ENCODE results near the gene ZDHHC1. TPM values are rescaled to one million over a fixed set of nuclear protein-coding genes. Genes with fewer than 3 reads are reported as not detected.
"Not testable (repeated sequence)": the region's sequence is repeated elsewhere in the genome, so short reads cannot be mapped to it uniquely, and the experiment has no call there.

The ZDHHC1 gene
- total RNA-seq, 1 experiment from 2014 or later = 5.8 TPM

- DNase-seq (ENCODE audit: low spot score) = no peak
- in situ Hi-C loops (cut with HindIII; ENCODE audit: low sequenced_read_pairs) = no loop called here
Measured at GRCh38 chr16:67417333-67418061, 1.2 kb upstream of the ZDHHC1 start.

GRCh38 chr16:67415421-67415820, 856 bp downstream of the ZDHHC1 start:
- in situ Hi-C loops (cut with HindIII; ENCODE audit: low sequenced_read_pairs); DNase-seq (ENCODE audit: low spot score): not testable (repeated sequence)

- DNase-seq (ENCODE audit: low spot score) = no peak
- in situ Hi-C loops (cut with HindIII; ENCODE audit: low sequenced_read_pairs) = no loop called here
Measured at GRCh38 chr16:67413978-67414911, 2.0 kb downstream of the ZDHHC1 start.

GRCh38 chr16:67412294-67412693, 4.0 kb downstream of the ZDHHC1 start:
- no peak for DNase-seq (ENCODE audit: low spot score)
- in situ Hi-C loops (cut with HindIII; ENCODE audit: low sequenced_read_pairs) = no loop called here

GRCh38 chr16:67411339-67411738, 4.9 kb downstream of the ZDHHC1 start:
- in situ Hi-C loops (cut with HindIII; ENCODE audit: low sequenced_read_pairs) = no loop called here
- no peak for DNase-seq (ENCODE audit: low spot score)

GRCh38 chr16:67409631-67410030, 6.6 kb downstream of the ZDHHC1 start:
- in situ Hi-C loops (cut with HindIII; ENCODE audit: low sequenced_read_pairs) = no loop called here

GRCh38 chr16:67407788-67408452, 8.4 kb downstream of the ZDHHC1 start:
- DNase-seq (ENCODE audit: low spot score) = no peak
- in situ Hi-C loops (cut with HindIII; ENCODE audit: low sequenced_read_pairs) = no loop called here

More at GRCh38 chr16:67409631-67410030, 6.6 kb downstream of the ZDHHC1 start:
- no peak for DNase-seq (ENCODE audit: low spot score)

- in situ Hi-C loops (cut with HindIII; ENCODE audit: low sequenced_read_pairs) = no loop called here
- DNase-seq (ENCODE audit: low spot score) = no peak
Measured at GRCh38 chr16:67407176-67407787, 9.0 kb downstream of the ZDHHC1 start.

- in situ Hi-C loops (cut with HindIII; ENCODE audit: low sequenced_read_pairs) = no loop called here
- DNase-seq (ENCODE audit: low spot score) = no peak
Measured at GRCh38 chr16:67406111-67406971, 9.9 kb downstream of the ZDHHC1 start.

GRCh38 chr16:67405336-67405735, 10.9 kb downstream of the ZDHHC1 start:
- DNase-seq (ENCODE audit: low spot score) = no peak
- in situ Hi-C loops (cut with HindIII; ENCODE audit: low sequenced_read_pairs) = no loop called here

GRCh38 chr16:67404740-67405226, 11.5 kb downstream of the ZDHHC1 start:
- in situ Hi-C loops (cut with HindIII; ENCODE audit: low sequenced_read_pairs) = no loop called here
- no peak for DNase-seq (ENCODE audit: low spot score)

- in situ Hi-C loops (cut with HindIII; ENCODE audit: low sequenced_read_pairs) = no loop called here
- no peak for DNase-seq (ENCODE audit: low spot score)
Measured at GRCh38 chr16:67403976-67404555, 12.2 kb downstream of the ZDHHC1 start.

GRCh38 chr16:67400901-67401300, 15.4 kb downstream of the ZDHHC1 start:
- no peak for DNase-seq (ENCODE audit: low spot score)
- in situ Hi-C loops (cut with HindIII; ENCODE audit: low sequenced_read_pairs) = no loop called here

- no peak for DNase-seq (ENCODE audit: low spot score)
- in situ Hi-C loops (cut with HindIII; ENCODE audit: low sequenced_read_pairs) = no loop called here
Measured at GRCh38 chr16:67399749-67400704, 16.2 kb downstream of the ZDHHC1 start.

GRCh38 chr16:67399218-67399733, 17.0 kb downstream of the ZDHHC1 start:
- DNase-seq (ENCODE audit: low spot score) = no peak
- in situ Hi-C loops (cut with HindIII; ENCODE audit: low sequenced_read_pairs) = no loop called here

- in situ Hi-C loops (cut with HindIII; ENCODE audit: low sequenced_read_pairs) = no loop called here
- no peak for DNase-seq (ENCODE audit: low spot score)
Measured at GRCh38 chr16:67398546-67399217, 17.6 kb downstream of the ZDHHC1 start.

Measured in G401 (cell line).